ENCODE data around the gene AKAP13.

- TF ChIP-seq REST (IDR thresholded peaks at IDR 0.05; ENCODE audit: low read depth) (no peak), EP300 (IDR thresholded peaks at IDR 0.05; ENCODE audit: borderline replicate concordance) (no peak), YY1 (IDR thresholded peaks at IDR 0.05; ENCODE audit: low read depth) (no peak), CEBPB (IDR thresholded peaks at IDR 0.05) (no peak), TAF1 (IDR thresholded peaks at IDR 0.05; ENCODE audit: low read depth) (no peak)
Observed at GRCh38 chr15:85482894-85483293, 102.5 kb downstream of the AKAP13 start.
